Activated T-helper 9 cell treated with anti-CD3 and anti-CD28 coated beads, Interleukin-2, amount 50 U/mL, for 16 hours (primary cell): ENCODE data around the gene GTPBP1.

Experiments
- DNase-seq: peaks from one replicate; pipeline ENCODE4 v3.0.0-alpha.2; 2020; ENCODE audit warnings: low read depth

GTPBP1 gene

GRCh38 chr22:38705235-38706100, at the start of gene GTPBP1:
TSS of gene GTPBP1 (plus strand) at chr22:38705944. CDS start at chr22:38705956, 12 bp downstream.
- DNase-seq = peak; percentile 92

- peak; percentile 78 for DNase-seq
Observed at GRCh38 chr22:38656256-38657044, 49.3 kb upstream of the GTPBP1 start, which contains the start of the genes CBY1 and FAM227A. TSS of gene CBY1 (plus strand) at chr22:38656638. CDS start at chr22:38668055, 11,417 bp downstream. TSS of gene FAM227A (minus strand) at chr22:38656392. CDS start at chr22:38650168, 6,224 bp downstream.

- DNase-seq = peak; percentile 3
Observed at GRCh38 chr22:38657045-38657909, 48.5 kb upstream of the GTPBP1 start.

GRCh38 chr22:38674888-38675287, 30.9 kb upstream of the GTPBP1 start:
- DNase-seq = no peak

- no peak for DNase-seq
Observed at GRCh38 chr22:38675833-38676232, 29.9 kb upstream of the GTPBP1 start.

GRCh38 chr22:38681582-38682335, 24.0 kb upstream of the GTPBP1 start, which contains the start of gene TOMM22:
TSS of gene TOMM22 (plus strand) at chr22:38681957. CDS start at chr22:38681979, 22 bp downstream.
- peak; percentile 81 for DNase-seq

GRCh38 chr22:38684895-38685294, 20.8 kb upstream of the GTPBP1 start:
- DNase-seq = no peak

- no peak for DNase-seq
Observed at GRCh38 chr22:38685761-38686160, 20.0 kb upstream of the GTPBP1 start.

GRCh38 chr22:38689651-38690050, 16.1 kb upstream of the GTPBP1 start:
- no peak for DNase-seq

- DNase-seq = no peak
Observed at GRCh38 chr22:38694049-38694448, 11.7 kb upstream of the GTPBP1 start.

GRCh38 chr22:38694940-38695339, 10.8 kb upstream of the GTPBP1 start:
- no peak for DNase-seq

GRCh38 chr22:38696606-38697424, 8.9 kb upstream of the GTPBP1 start:
- no peak for DNase-seq

- no peak for DNase-seq
Observed at GRCh38 chr22:38697425-38698089, 8.2 kb upstream of the GTPBP1 start.

GRCh38 chr22:38698407-38699094, 7.2 kb upstream of the GTPBP1 start:
- no peak for DNase-seq

GRCh38 chr22:38699143-38699542, 6.6 kb upstream of the GTPBP1 start:
- no peak for DNase-seq

- no peak for DNase-seq
Observed at GRCh38 chr22:38699784-38700183, 6.0 kb upstream of the GTPBP1 start.

GRCh38 chr22:38700270-38700788, 5.4 kb upstream of the GTPBP1 start:
- DNase-seq = no peak

GRCh38 chr22:38700789-38701628, 4.7 kb upstream of the GTPBP1 start, which contains the start of gene JOSD1:
TSS of gene JOSD1 (minus strand) at chr22:38700943. CDS start at chr22:38699987, 956 bp downstream.
- DNase-seq = peak; percentile 96
